Epithelial cell of proximal tubule (primary cell): ENCODE measurements around the gene LRIT1. TPM values are rescaled to one million over a fixed set of nuclear protein-coding genes. Genes with fewer than 3 reads are reported as not detected.

Experiments
- DNase-seq: peaks from one replicate; pipeline ENCODE4 v3.0.0-alpha.2; 2011; ENCODE audit warnings: low read depth
- H3K4me3 ChIP-seq: 2 replicates; pipeline ENCODE4 v1.5.1; 2011; ENCODE audit warnings: low read depth, mild to moderate bottlenecking, low read length
- total RNA-seq: library from RNA; depleted of rRNA; stranded (reverse); fragments of >200 nt; gene quantifications from 2 replicates; pipeline ENCODE4 v1.2.3, GENCODE V29; 2015
- TF ChIP-seq, protein P1 (sequence below): conservative IDR thresholded peaks from 2 replicates; pipeline ENCODE4 v1.5.1; 2012; ENCODE audit warnings: low read depth, mild to moderate bottlenecking, low read length

Gene LRIT1
- total RNA-seq, 1 donor from 2014 or later, result not detected

DNA sequence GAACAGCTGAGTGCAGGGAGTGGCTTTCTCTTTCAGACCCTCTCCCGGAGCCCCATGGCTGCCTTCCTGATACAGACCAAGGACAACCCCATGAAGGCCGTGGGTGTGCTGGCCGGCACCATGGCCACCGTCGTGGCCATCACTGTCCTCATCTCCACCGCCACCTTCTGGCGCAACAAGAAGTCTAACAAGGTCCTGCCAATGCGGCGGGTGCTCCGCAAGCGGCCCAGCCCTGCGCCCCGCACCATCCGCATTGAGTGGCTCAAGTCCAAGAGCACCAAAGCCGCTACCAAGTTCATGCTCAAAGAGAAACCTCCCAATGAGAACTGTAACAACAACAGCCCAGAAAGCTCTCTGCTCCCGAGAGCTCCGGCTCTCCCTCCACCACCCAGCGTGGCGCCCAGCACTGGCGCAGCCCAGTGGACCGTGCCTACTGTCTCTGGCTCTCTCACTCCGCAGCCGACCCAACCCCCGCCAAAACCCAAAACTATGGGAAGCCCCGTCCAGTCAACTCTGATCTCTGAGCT is 27.2 kb downstream of the LRIT1 start:
- DNase-seq, result no peak
- H3K4me3 ChIP-seq, result no peak overlapping the region
- TF ChIP-seq, protein P1, sequence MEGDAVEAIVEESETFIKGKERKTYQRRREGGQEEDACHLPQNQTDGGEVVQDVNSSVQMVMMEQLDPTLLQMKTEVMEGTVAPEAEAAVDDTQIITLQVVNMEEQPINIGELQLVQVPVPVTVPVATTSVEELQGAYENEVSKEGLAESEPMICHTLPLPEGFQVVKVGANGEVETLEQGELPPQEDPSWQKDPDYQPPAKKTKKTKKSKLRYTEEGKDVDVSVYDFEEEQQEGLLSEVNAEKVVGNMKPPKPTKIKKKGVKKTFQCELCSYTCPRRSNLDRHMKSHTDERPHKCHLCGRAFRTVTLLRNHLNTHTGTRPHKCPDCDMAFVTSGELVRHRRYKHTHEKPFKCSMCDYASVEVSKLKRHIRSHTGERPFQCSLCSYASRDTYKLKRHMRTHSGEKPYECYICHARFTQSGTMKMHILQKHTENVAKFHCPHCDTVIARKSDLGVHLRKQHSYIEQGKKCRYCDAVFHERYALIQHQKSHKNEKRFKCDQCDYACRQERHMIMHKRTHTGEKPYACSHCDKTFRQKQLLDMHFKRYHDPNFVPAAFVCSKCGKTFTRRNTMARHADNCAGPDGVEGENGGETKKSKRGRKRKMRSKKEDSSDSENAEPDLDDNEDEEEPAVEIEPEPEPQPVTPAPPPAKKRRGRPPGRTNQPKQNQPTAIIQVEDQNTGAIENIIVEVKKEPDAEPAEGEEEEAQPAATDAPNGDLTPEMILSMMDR, result no peak

DNA sequence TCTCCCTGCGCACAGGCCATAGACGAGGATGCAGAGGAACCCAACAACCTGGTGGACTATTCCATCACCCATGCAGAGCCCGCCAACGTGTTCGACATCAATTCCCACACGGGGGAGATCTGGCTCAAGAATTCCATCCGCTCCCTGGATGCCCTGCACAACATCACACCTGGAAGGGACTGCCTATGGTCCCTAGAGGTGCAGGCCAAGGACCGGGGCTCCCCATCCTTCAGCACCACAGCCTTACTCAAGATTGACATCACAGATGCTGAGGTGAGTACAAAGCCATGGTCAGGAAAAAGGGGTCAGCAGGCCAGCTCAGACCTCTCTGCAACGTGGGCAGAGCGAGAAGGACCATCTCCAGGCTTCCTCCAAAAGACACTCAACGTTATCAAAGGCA is 28.3 kb downstream of the LRIT1 start:
- TF ChIP-seq, protein P1, result no peak
- H3K4me3 ChIP-seq, result no peak overlapping the region
- no peak for DNase-seq

DNA sequence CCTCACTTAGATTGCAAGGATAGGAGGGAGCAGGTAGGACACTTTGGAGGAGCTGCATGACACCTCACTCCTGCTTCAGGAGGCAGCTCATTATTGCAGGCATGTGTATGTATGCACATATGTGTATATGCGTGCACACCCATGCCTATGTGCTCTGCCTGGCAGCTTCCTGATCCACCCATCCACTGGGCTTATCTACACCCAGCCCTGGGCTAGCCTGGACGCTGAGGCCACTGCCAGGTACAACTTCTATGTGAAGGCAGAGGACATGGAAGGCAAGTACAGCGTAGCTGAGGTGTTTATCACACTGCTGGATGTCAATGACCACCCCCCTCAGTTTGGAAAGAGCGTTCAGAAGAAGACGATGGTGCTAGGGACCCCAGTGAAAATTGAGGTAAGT is 29.3 kb downstream of the LRIT1 start:
- H3K4me3 ChIP-seq, result no peak overlapping the region
- TF ChIP-seq, protein P1, result no peak
- no peak for DNase-seq

DNA sequence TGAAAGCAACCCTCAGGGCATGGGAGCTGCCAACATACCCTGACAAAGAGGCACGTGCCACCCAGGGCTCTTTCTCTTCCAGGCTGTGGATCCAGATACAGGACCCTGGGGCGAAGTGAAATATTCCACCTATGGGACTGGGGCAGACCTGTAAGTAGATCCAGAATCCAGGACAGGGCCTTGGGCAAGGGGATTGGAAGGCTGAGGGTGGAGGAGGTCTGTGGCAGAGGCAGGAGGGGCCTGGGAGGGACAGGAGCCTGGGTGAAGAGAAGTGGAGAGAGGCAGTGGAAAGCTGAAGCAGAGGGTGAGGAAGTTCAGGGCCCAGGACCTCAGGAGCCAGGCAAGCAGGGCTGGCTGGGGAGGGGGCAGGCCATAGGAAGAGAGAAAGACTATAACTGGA is 29.8 kb downstream of the LRIT1 start:
- TF ChIP-seq, protein P1, result no peak
- DNase-seq, result no peak
- no peak overlapping the region for H3K4me3 ChIP-seq

DNA sequence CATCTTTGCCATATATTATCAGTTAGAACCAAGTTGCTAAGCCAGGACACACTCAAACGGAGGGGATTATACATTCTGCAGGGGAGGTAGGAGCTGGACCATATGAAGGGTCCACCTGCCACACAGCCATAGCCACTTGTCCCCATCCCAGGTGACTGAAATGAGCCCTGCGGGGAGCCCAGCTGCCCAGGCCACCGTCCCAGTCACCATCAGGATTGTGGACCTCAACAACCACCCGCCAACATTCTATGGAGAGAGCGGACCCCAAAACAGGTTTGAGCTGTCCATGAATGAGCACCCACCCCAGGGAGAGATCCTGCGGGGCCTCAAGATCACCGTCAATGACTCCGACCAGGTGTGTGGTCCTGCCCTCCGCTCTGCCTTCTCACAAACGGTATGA is 33.3 kb downstream of the LRIT1 start:
- TF ChIP-seq, protein P1, result no peak
- no peak for DNase-seq

DNA sequence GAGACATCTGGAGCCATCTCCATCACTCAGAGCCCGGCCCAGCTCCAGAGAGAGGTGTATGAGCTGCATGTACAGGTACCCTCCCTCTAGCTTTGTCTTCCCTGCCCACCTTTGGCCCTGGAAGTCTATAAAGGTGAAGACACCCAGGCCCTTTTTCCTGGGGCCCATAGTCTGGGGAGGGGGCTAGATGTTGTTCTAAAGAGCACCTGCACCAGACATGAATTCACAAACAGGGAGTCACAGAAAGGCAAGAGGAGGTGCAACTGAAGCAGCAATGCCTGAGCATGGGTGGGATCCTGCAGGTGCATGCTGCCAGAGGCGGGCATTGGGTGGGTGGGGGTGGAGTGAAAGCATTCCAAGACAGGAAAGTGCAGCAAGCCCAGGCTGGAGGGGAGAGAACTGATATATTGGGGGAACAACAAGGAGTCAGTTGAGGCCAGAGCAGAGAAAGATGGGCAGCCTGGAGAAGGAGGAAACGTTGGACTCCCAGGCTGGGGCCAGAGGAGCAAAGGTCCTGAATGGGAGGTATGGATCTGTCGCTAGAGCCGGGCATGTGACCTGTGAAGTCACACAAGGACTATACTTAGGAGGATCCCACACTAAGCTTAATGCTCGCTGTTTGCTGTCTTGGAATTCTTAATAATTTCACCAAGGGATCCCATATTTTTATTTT is 35.4 kb downstream of the LRIT1 start:
- TF ChIP-seq, protein P1, result no peak
- H3K4me3 ChIP-seq, result no peak overlapping the region
- DNase-seq, result no peak

More for the DNA sequence above, 33.3 kb downstream of the LRIT1 start:
- H3K4me3 ChIP-seq, result no peak overlapping the region
